SKM-1 treated with dmso at 0.1 percent for 144 hours (cell line): ENCODE results near the gene CASP9.

Experiments
- DNase-seq: peaks from one replicate; lab custom pipeline; 2025; ENCODE audit not compliant: unreplicated experiment; lab: John Stamatoyannopoulos, UW

The CASP9 gene

GRCh38 chr1:15524021-15524282, at the start of gene CASP9:
TSS of gene CASP9 (minus strand) at chr1:15524215. CDS start at chr1:15524200, 15 bp downstream.
- DNase-seq = no peak

- DNase-seq = no peak
Observed at GRCh38 chr1:15573477-15573876, 49.5 kb upstream of the CASP9 start.

- DNase-seq = no peak
Observed at GRCh38 chr1:15571266-15571665, 47.3 kb upstream of the CASP9 start.

GRCh38 chr1:15570861-15571260, 46.8 kb upstream of the CASP9 start:
- DNase-seq = no peak

GRCh38 chr1:15568387-15569073, 44.5 kb upstream of the CASP9 start:
- DNase-seq = no peak

GRCh38 chr1:15559189-15559810, 35.3 kb upstream of the CASP9 start:
- no peak for DNase-seq

- DNase-seq = no peak
Observed at GRCh38 chr1:15558516-15558915, 34.5 kb upstream of the CASP9 start.

GRCh38 chr1:15557594-15557993, 33.6 kb upstream of the CASP9 start:
- no peak for DNase-seq

GRCh38 chr1:15557008-15557407, 33.0 kb upstream of the CASP9 start:
- DNase-seq = no peak

- DNase-seq = no peak
Observed at GRCh38 chr1:15550573-15550972, 26.6 kb upstream of the CASP9 start.

- DNase-seq = no peak
Observed at GRCh38 chr1:15546641-15547040, 22.6 kb upstream of the CASP9 start.

GRCh38 chr1:15543589-15544568, 19.9 kb upstream of the CASP9 start:
- DNase-seq = no peak

- no peak for DNase-seq
Observed at GRCh38 chr1:15543251-15543588, 19.2 kb upstream of the CASP9 start.

- DNase-seq = no peak
Observed at GRCh38 chr1:15542388-15543250, 18.6 kb upstream of the CASP9 start.

- DNase-seq = no peak
Observed at GRCh38 chr1:15541231-15541792, 17.3 kb upstream of the CASP9 start.

- DNase-seq = no peak
Observed at GRCh38 chr1:15540186-15540585, 16.2 kb upstream of the CASP9 start.

GRCh38 chr1:15538771-15539170, 14.8 kb upstream of the CASP9 start:
- no peak for DNase-seq

GRCh38 chr1:15531682-15532081, 7.7 kb upstream of the CASP9 start:
- no peak for DNase-seq

- DNase-seq = no peak
Observed at GRCh38 chr1:15531003-15531402, 7.0 kb upstream of the CASP9 start.

GRCh38 chr1:15526490-15527339, 2.7 kb upstream of the CASP9 start, which contains the start of gene DNAJC16:
TSS of gene DNAJC16 (plus strand) at chr1:15526848. CDS start at chr1:15529106, 2,258 bp downstream.
- DNase-seq = peak; percentile 98
